GM21529 (cell line): Measurements from ENCODE around the gene GMNC.

Experiments
- ATAC-seq: cut with Tn5 transposase; IDR thresholded peaks from one replicate; pipeline ENCODE4 v1.9.1; 2021; ENCODE audit not compliant: unreplicated experiment

GMNC gene

DNA sequence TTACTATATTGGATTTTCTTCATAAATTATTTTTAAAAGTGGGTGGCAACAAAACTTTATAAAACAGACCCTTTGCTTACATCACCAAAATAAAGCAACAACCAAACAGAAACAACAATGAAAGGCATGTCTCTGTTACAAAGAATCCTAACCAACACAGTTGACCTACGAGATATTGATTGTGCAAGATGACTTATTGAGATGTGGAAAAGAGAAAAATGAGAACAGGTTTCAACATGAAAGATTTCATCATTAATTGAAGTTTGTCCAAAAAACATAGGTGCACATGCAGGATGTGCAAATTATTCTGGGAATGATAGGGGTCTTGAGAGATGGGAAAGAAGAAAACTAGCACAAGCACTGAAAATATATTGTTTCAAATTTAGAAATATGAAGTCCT lies 9.0 kb downstream of the GMNC start:
- ATAC-seq, result no peak

DNA sequence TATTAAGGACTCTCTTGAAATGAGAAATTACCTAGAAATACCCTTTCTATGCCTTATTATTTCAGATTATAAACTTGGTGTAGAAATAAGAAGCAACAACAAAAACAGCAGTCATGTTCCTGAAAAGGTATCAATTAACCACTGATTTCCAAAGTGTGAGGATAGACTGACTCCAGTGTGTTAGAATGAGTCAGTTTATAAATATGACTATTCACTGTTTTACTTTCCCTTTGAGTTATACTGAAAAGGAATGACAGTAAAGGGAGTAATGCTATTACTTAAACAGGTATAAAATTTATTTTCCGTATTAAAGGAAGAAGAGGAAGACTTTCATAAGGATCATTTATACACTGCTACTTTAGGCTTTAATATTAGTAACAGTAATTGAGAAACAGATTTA lies 12.9 kb downstream of the GMNC start:
- ATAC-seq, result no peak

DNA sequence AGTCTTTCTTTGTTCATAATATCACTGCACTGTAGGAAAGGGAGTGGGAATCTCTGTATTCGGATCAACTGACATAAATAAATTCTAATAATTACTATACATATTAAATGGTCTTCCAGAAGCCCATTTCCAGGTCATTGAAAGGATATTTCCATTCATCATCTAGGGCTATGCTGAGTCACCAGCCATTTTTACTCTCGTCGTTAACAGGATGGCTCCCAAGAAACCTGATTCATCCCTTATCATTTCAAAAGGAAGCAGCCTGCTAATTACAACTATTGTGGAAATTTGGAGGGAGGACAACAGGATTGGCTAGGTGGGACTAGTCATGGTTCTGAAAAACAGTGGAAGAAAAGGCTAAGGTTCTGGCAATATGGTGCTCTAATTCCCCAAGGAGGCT lies 13.6 kb downstream of the GMNC start:
- no peak for ATAC-seq

DNA sequence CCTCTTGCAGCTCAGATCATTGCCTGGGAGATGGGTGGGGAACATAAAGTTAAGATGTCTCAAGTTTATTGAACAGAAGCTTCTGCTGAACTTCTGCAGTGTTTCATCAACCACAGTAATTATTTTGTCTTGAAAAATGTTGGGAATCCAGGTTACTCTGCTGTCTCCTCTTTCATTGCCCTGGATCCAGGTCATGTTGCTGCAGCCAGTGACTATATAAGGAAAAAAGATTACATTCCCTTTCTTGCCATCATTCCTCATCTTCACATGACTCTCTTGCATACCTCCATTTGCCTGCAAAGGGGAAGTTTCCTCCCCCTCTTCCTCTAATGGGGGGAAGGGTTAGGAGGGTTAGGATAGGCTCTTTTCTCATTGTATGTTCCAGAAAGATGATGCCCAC lies 15.1 kb downstream of the GMNC start:
- no peak for ATAC-seq

DNA sequence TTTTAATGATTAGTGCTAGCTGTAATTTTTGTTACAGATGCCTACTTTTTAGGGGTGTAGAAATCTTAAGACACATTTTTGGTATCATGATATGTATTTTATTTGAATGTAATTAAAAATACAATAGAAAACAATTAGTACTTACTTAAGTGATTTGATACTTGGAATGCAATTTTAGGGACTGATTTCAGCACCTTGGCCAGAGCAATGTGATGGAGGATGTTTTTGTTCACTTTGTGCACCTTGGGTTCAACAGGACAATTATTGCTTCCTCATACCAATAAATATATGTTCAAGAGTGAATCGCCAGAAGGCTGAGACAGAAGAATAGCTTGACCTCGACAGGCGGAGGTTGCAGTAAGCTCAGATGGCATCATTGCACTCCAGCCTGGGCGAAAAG lies 22.3 kb downstream of the GMNC start:
- ATAC-seq, result no peak

DNA sequence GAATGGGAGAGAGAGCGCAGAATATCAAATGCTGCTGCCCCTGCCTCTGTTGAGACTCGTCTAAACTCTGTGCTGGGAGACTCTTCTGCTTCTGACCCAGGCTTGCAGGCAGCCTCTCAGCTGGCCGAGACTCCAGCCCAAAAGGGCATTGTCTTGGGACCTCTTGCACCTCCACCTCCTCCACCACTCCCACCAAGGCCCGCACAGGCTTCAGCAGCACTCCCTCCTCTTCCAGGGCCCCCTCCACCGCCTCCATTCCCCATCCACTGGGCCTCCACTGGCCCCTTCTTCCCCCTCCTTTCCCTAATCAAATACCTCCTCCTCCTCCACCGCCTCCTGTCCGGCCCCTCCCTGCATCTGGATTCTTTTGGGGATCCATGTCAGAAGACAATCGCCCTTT lies 31.3 kb downstream of the GMNC start:
- no peak for ATAC-seq

DNA sequence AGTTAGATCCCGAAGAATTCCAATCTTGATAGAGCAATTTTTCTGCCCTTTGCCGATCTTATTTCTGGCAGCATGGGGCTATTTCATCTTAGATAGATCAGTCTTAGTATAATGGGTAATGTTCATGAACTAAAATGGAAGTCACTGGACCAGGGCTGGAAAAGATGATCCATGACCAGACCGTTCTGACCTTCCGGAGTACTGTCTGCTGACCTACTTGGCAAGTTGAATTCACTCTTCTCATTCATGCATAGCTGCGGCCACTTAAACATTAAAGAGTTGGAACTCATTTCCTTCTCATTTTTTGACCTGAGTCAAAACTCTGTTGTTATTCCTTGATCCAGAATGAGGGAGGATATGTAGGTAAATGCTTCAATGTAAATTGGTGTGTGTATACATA lies 32.5 kb downstream of the GMNC start:
- ATAC-seq, result no peak

DNA sequence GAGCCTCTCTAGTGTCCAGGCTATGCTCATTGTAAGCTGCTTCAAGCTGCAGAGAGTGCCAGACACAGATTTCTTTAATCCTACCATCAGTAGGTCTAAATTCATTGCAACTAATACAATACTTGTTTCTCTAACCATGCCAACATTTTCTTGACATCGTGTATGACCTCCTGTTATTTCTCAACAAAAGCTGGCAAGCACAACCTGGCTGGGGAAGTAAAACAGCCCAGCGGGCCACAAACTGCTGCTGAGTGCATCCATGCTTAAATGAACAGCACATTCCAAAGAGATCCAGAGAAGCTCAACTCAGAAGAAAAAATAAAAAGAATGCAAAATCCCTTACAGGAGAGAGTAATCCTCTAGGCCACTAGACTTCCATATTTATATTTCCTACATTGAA lies 36.5 kb downstream of the GMNC start:
- no peak for ATAC-seq

DNA sequence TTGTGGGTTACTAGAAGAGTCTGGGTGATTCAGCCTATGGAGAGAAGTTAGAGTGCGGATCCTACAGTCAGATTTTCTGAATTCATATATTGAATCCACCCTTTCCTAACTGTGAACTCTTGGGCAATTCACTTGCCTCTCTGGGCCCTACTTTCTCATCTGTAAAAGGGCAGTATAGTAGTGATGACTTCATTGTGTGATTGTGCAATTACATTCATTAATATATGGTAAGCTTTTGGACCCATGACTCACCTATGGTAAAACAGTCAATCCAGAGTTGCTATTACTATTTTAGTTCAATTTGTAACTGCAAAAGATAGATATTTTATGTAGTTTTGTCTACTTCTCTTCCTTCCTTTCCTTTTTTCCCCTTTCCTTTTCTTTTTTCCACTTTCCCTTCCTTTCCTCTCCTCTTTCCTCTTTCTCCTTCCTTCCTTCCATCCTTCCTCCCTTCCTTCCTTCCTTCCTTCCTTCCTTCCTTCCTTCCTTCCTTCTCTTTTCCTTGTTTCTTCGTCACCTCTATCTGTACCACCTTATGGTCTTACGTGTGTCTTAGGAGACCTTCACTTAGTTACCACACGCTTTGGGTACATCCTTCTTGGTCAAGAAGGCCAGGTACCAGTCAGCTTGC lies 37.0 kb downstream of the GMNC start:
- ATAC-seq, result no peak

DNA sequence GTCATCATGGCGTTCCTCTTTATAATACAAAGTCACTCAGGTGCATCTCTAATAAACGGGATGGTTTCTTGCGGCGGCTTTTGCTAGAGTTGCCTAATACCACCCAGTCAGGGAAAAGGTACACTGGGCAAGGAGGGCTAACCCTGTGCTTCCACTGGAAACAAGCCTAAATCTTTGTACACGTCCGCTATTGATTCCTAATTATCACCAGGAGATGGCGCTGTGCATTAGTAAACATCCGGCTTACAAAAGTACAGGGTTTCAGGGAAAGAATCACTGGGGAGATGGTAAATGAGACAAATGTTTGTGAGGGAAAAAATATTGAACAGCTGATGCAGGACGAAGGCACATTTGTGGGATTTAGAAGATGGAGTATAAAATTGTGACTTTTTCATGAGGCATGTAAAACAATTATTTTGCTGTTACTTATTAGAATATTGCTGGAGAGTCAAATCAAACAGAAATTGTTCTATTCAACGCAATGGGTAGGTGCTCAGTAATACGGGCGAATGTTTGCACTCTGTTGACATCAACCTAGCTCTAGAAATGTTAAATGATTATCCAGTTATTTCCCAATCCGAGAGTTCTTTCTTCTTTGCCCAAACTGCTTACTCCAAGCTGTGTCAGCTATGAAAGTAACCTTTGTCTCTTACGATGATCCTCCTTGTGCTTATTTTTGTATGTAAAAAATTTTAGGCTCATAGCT lies 50.6 kb downstream of the GMNC start:
- ATAC-seq, result peak; percentile 86

DNA sequence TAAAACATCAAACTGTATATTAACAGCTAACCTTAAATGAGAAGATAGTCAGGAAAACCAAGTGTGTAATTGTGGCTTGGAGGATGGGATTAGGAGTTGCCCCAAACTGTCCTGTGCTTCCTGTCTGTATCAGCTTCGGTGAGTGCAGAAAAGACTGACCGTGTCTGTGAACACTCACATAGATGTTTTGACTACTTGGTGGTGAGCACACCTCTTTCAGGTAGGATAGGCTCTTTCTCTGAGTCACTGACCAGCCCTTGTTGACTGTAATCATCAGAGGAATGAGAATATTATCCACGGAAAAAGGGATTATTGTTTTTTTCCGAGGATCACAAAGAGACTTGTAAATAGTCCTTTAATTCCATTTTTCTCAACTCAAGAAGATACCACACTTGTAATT lies 51.5 kb downstream of the GMNC start:
- ATAC-seq, result no peak

DNA sequence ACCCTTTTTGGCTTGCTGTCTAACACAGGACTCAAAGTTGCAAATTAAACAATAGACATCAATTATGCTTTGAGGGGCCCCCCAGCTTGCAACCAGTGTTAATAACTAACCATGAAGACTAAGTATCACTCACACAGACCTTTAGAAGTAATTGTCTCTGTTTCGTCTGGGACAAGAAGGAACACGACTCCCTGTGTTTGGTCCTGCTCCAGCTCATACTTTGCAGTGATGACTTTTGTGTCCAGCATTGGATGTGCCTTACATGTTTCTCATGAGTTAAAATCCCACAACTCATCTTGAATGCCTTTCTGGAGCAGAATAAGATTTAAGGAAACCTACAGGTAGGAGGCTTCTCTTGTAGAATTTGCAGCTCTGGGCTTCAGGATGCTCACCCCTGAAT lies 53.1 kb downstream of the GMNC start:
- no peak for ATAC-seq

DNA sequence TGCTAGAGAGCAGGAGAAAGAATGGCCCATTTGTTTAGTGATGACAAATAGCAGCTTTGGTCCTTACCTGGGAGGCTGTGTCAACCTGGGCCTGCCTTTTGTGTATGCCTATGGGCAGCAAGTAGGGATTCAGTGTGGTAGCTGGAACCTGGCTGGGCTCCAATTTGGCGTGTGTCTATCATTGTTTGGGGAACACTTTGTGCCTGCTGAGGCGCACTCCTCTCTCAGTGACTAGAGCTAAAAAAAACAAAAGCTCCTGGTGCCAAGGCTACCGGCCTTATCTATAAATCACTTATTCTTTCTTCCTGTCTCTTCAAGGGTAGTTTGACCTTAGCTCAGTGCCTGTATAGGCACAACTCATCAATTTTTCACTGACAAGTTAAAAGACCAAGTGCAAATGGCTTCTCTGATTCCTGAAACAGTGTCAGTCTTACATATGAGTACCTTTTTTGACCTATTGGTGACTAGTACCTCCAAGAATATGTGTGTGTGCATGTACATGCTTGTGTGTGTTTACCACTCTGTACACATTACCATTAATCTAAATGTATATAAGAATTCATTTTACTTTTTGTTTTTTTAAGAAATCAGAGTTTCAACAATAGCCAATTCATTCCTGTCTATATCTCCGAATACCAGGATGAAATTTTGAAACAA lies 54.6 kb downstream of the GMNC start:
- ATAC-seq, result no peak
